ENCODE measurements around the gene DNAJA4. TPM values are rescaled to one million over a fixed set of nuclear protein-coding genes. Genes with fewer than 3 reads are reported as not detected.

Gene DNAJA4
- total RNA-seq, 1 donor from 2014 or later = 18.0 TPM

GRCh38 chr15:78324144-78324543 lies 59.8 kb downstream of the DNAJA4 start:
- intact Hi-C loops (cut with DNase I) = no loop called here
- DNase-seq (ENCODE audit: low spot score) (no peak), ATAC-seq (no peak)

- ATAC-seq (no peak), DNase-seq (ENCODE audit: low spot score) (no peak)
- intact Hi-C loops (cut with DNase I) = no loop called here
Measured at GRCh38 chr15:78325092-78325843, 60.9 kb downstream of the DNAJA4 start.

DNA sequence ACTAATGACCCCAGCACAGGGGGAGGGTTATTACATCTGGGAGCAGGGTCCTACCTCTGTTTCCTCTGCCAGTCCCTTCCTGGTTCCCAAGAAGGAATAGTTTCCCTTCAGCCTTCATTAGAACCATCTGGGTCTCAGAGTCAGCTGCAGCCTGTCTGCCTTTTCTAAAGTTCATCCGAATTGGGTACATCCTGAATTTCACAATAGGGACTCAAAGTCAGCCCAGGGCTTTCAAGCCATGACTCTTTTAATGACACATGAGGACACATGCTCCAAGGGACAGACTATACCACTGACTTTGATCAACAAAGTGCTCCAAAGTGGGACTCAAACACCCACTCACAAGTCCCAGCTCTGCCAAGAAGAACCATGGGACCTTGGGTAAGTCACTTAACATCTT lies 63.1 kb downstream of the DNAJA4 start:
- peak; percentile 65 for ATAC-seq
- intact Hi-C loops (cut with DNase I) = no loop called here
- DNase-seq (ENCODE audit: low spot score) = no peak

DNA sequence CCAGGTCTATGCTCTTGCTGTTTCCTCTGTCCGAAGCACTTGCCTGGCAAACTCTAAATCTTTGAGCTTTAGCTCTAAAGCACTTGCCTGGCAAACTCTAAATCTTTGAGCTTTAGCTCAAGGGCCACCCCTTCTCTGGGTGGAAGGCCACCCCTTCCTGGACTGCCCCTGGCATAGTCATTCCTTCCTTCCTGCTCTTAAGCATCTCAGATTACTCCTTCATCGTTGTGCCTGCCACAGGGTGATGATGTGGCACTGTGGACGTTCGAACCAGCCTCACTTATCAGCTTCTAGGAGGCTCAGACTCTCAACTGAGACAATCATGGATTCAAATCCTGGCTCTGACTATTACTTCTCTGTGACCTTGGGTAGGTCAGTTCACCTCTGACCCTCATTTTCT lies 65.3 kb downstream of the DNAJA4 start:
- no peak for DNase-seq (ENCODE audit: low spot score)
- no peak for ATAC-seq
- intact Hi-C loops (cut with DNase I) = no loop called here

Other genes starting within 250 kb of the DNAJA4 start
- gene TBC1D2B, start 186.9 kb upstream of the DNAJA4 start, total RNA-seq = 103 TPM
- not detected for gene SH2D7, start 172.0 kb upstream of the DNAJA4 start, total RNA-seq
- 5.4 TPM for gene CIB2, start 133.1 kb upstream of the DNAJA4 start, total RNA-seq
- gene IDH3A, start 115.2 kb upstream of the DNAJA4 start, total RNA-seq = 66.9 TPM
- 0.18 TPM for gene ACSBG1, start 30.0 kb upstream of the DNAJA4 start, total RNA-seq
- gene SKIC8, start 35.0 kb downstream of the DNAJA4 start, total RNA-seq = 48.2 TPM
- gene CRABP1, start 75.8 kb downstream of the DNAJA4 start, total RNA-seq = 28.8 TPM
- 65.0 TPM for gene IREB2, start 173.7 kb downstream of the DNAJA4 start, total RNA-seq
- gene HYKK, start 243.0 kb downstream of the DNAJA4 start, total RNA-seq = 10.4 TPM

Measured in sciatic nerve (tissue), 2 donors.